ENCODE measurements around the gene PDE8B. TPM values are rescaled to one million over a fixed set of nuclear protein-coding genes. Genes with fewer than 3 reads are reported as not detected.
A peak's percentile ranks its signal among the peaks of the same experiment; 100 is the strongest.

The PDE8B gene
- total RNA-seq, 1 donor from 2014 or later = 2.0 TPM

DNA sequence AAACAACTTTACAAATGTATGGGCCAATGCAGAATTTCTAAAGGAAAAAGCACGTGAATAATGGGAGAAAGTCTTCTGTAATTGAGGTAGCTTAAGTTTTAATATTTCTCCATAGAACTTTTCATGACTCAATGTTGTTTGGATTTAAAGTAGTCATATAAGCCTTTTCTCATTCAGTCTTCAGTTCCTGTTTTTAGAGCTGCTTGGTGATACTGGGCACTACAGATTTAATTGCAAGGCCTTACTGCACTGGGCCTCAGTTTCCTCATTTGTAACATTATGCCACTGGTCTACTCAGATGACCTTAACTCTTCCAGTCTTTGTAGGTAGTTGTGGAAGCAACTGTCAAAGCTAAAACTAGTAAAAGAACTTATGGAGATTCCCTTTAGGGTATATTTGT, 221.2 kb downstream of the PDE8B start:
- H3K9me3 Mint-ChIP-seq (ENCODE audit: unreplicated experiment) = no peaks in the 10 kb centered on the region
- peaks cover 32% of the 10 kb centered on the region for H3K4me1 Mint-ChIP-seq (ENCODE audit: unreplicated experiment)
- no peak overlapping the region for H3K27ac Mint-ChIP-seq (ENCODE audit: unreplicated experiment)
- H3K27me3 Mint-ChIP-seq (ENCODE audit: unreplicated experiment) = no peaks in the 10 kb centered on the region
- peaks cover 46% of the 10 kb centered on the region for H3K36me3 Mint-ChIP-seq (ENCODE audit: unreplicated experiment)
- TF ChIP-seq, protein P1, sequence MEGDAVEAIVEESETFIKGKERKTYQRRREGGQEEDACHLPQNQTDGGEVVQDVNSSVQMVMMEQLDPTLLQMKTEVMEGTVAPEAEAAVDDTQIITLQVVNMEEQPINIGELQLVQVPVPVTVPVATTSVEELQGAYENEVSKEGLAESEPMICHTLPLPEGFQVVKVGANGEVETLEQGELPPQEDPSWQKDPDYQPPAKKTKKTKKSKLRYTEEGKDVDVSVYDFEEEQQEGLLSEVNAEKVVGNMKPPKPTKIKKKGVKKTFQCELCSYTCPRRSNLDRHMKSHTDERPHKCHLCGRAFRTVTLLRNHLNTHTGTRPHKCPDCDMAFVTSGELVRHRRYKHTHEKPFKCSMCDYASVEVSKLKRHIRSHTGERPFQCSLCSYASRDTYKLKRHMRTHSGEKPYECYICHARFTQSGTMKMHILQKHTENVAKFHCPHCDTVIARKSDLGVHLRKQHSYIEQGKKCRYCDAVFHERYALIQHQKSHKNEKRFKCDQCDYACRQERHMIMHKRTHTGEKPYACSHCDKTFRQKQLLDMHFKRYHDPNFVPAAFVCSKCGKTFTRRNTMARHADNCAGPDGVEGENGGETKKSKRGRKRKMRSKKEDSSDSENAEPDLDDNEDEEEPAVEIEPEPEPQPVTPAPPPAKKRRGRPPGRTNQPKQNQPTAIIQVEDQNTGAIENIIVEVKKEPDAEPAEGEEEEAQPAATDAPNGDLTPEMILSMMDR (IDR thresholded peaks at IDR 0.05) = no peak
- no peak for DNase-seq (ENCODE audit: extremely low spot score, unreplicated experiment)
- no peak overlapping the region for H3K4me3 Mint-ChIP-seq (ENCODE audit: unreplicated experiment)

DNA sequence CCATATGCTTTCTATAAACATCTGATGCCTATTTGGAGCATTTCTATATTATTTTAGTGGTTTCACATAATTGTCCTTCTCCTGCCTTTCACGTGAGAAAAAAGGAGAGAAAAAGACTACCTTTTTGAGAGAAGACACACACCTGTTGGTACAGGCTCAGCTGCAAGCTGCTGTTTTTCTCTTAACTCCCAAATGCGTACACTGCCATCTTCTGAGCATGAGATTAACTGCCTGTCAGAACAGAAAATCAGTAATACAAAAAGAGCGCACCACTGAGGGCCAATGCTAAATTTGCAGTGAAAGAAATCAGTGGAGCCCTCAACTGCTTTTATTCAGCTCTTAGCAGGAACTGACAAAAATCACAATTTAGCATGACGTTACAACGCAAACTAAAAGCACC, 226.7 kb downstream of the PDE8B start:
- Mint-ChIP-seq H3K4me1 (ENCODE audit: unreplicated experiment) (no peaks in the 10 kb centered on the region), H3K27me3 (ENCODE audit: unreplicated experiment) (no peaks in the 10 kb centered on the region), H3K9me3 (ENCODE audit: unreplicated experiment) (no peaks in the 10 kb centered on the region), H3K36me3 (ENCODE audit: unreplicated experiment) (peaks cover 39% of the 10 kb centered on the region), H3K27ac (ENCODE audit: unreplicated experiment) (no peak overlapping the region), H3K4me3 (ENCODE audit: unreplicated experiment) (no peak overlapping the region)
- TF ChIP-seq, protein P1 (IDR thresholded peaks at IDR 0.05) = peak; percentile 54
- DNase-seq (ENCODE audit: extremely low spot score, unreplicated experiment) = no peak

- Mint-ChIP-seq H3K4me1 (ENCODE audit: unreplicated experiment) (no peaks in the 10 kb centered on the region), H3K4me3 (ENCODE audit: unreplicated experiment) (no peak overlapping the region), H3K9me3 (ENCODE audit: unreplicated experiment) (no peaks in the 10 kb centered on the region), H3K27me3 (ENCODE audit: unreplicated experiment) (no peaks in the 10 kb centered on the region), H3K36me3 (ENCODE audit: unreplicated experiment) (peaks cover 30% of the 10 kb centered on the region), H3K27ac (ENCODE audit: unreplicated experiment) (no peak overlapping the region)
- TF ChIP-seq, protein P1 (IDR thresholded peaks at IDR 0.05) = no peak
- DNase-seq (ENCODE audit: extremely low spot score, unreplicated experiment) = no peak
These were observed 227.6 kb downstream of the PDE8B start for GRCh38 chr5:77438071-77438470.

DNA sequence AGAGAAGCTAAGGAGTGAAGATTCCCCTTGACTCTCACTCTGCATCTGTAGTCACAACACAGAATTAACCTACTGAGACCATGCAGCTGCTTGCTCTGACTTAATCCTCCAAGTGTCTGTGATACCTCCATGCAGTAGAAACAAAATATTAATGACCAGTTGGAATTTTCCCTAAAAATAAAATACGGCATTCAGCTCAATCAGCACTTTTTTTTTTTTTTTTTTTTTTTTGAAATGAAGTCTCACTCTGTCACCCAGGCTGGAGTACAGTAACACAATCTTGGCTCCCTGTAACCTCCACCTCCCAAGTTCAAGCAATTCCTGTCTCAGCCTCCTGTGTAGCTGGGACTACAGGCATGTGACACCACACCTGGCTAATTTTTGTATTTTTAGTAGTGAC, 233.2 kb downstream of the PDE8B start:
- peaks cover 11% of the 10 kb centered on the region for H3K4me1 Mint-ChIP-seq (ENCODE audit: unreplicated experiment)
- peaks cover 50% of the 10 kb centered on the region for H3K36me3 Mint-ChIP-seq (ENCODE audit: unreplicated experiment)
- H3K4me3 Mint-ChIP-seq (ENCODE audit: unreplicated experiment) = no peak overlapping the region
- TF ChIP-seq, protein P1 (IDR thresholded peaks at IDR 0.05) = no peak
- peak overlapping the region; percentile 19 for H3K27ac Mint-ChIP-seq (ENCODE audit: unreplicated experiment)
- no peaks in the 10 kb centered on the region for H3K27me3 Mint-ChIP-seq (ENCODE audit: unreplicated experiment)
- H3K9me3 Mint-ChIP-seq (ENCODE audit: unreplicated experiment) = peaks cover 4% of the 10 kb centered on the region
- no peak for DNase-seq (ENCODE audit: extremely low spot score, unreplicated experiment)

DNA sequence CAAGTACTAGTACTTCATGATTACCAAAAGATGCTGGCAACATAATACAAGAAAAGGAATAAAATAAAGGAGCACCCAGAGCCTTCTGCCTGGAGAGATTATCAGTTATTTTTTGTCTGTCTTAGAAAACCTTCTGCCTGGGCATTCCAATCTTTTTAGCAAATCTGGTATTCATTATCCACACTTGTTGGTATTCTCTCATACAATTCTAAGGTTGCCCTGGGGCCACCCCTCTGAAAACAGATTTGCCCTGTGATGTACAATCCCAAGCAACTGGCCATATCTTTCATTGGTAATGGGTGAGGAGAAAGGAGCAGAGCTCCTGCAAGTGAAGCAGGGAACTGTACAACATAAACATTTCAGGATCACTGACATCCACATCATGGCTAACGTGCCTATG, 233.9 kb downstream of the PDE8B start:
- H3K27me3 Mint-ChIP-seq (ENCODE audit: unreplicated experiment) = no peaks in the 10 kb centered on the region
- peaks cover 54% of the 10 kb centered on the region for H3K36me3 Mint-ChIP-seq (ENCODE audit: unreplicated experiment)
- peaks cover 11% of the 10 kb centered on the region for H3K4me1 Mint-ChIP-seq (ENCODE audit: unreplicated experiment)
- H3K27ac Mint-ChIP-seq (ENCODE audit: unreplicated experiment) = peak overlapping the region; percentile 15
- H3K9me3 Mint-ChIP-seq (ENCODE audit: unreplicated experiment) = peaks cover 4% of the 10 kb centered on the region
- H3K4me3 Mint-ChIP-seq (ENCODE audit: unreplicated experiment) = no peak overlapping the region
- TF ChIP-seq, protein P1 (IDR thresholded peaks at IDR 0.05) = no peak
- DNase-seq (ENCODE audit: extremely low spot score, unreplicated experiment) = no peak

All from osteocyte (in vitro differentiated cells).